Esophagus muscularis mucosa (tissue), 4 donors: ENCODE data around the gene PPP6R3.

Experiments used
- CTCF ChIP-seq, 3 experiments: fragments of 200-600 bp in 2 of 3; fragments of 450-650 bp in 1 of 3; sonication (generic) in 2 of 3; IDR thresholded peaks; one replicate each; pipeline ENCODE4 v1.5.1; 2017 to 2019; ENCODE audit warnings: antibody characterized with exemption in 3 of 3, mild to moderate bottlenecking in 2 of 3, moderate library complexity in 1 of 3
- EP300 ChIP-seq: sonication (generic); formaldehyde crosslinking; IDR thresholded peaks from one replicate; pipeline ENCODE4 v1.6.1; 2017; ENCODE audit warnings: antibody characterized with exemption
- POLR2A ChIP-seq: fragments of 450-650 bp; IDR thresholded peaks from one replicate; pipeline ENCODE4 v1.6.1; 2017; ENCODE audit warnings: antibody characterized with exemption, moderate library complexity, mild to moderate bottlenecking, low read depth
- POLR2AphosphoS5 ChIP-seq, 2 donors: sonication (generic); formaldehyde crosslinking; IDR thresholded peaks; one replicate each; pipeline ENCODE4 v1.6.1; 2017; ENCODE audit warnings: antibody characterized with exemption in 2 of 2

DNA sequence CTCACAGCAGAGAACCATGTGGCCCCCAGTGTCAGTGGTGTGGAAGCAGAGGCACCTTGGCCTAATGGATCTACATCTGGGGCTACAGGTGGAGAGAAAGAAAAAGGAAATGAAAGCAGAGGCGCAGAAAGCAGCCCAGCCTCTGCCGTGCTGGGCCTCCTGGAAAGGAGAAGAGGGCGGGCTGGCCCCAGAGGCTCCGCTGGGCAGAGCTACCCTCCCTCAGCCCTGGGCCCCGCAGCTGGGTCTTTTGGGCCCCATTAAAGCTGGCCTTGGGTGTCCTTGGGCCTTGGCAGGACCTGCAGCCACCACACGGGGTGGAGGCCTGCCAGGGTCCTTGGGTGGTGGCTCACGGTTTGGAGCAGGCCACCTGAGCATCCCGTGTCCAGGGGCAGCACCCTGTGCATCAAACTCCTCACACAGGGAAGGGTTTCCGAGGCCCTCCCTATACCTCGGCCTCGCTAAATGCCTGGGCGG lies 192.2 kb downstream of the PPP6R3 start:
- TF ChIP-seq CTCF (IDR thresholded peaks at IDR 0.05), result no peak
- no peak for TF ChIP-seq POLR2AphosphoS5 (IDR thresholded peaks at IDR 0.05)
- TF ChIP-seq POLR2A, result no peak
- no peak for TF ChIP-seq EP300
